Superior temporal gyrus (tissue), 1 donor: Measurements from ENCODE around the gene HSP90AB1.

ENCODE experiments used
- DNase-seq: peaks from one replicate; pipeline ENCODE4 v3.0.0-alpha.2; 2016; ENCODE audit errors: extremely low spot score

HSP90AB1 gene

GRCh38 chr6:44286285-44286565 is 39.3 kb downstream of the HSP90AB1 start:
- DNase-seq: no peak

GRCh38 chr6:44286747-44287146 is 39.8 kb downstream of the HSP90AB1 start:
- no peak for DNase-seq

DNA sequence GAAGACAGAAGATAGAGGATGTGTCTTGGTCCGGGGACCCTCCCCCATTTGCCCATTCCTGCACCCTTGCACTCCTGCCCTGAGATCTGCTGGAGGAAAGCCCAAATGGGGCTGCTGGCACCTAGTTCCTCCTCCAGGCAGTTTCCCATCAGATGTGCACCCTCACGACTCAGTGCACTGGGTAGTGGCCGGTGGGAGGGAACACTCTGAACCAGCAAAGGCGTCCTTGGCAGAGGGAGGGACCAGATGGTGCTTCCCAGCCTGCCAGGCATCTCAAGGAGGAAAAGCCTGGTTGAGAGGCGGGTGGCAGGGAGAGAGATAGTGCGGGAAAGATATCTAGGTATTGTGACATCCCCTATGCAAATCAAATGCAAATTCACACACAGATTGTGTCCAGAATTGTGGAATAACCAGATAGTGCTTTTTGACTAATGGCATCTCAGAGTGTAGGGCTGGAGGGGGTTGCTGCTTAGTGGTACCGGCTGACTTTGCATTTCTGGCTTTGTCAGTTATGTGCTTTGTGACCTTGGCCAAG is 42.9 kb downstream of the HSP90AB1 start:
- DNase-seq: peak; percentile 69

- no peak for DNase-seq
Measured at GRCh38 chr6:44291841-44292240, 44.9 kb downstream of the HSP90AB1 start.

DNA sequence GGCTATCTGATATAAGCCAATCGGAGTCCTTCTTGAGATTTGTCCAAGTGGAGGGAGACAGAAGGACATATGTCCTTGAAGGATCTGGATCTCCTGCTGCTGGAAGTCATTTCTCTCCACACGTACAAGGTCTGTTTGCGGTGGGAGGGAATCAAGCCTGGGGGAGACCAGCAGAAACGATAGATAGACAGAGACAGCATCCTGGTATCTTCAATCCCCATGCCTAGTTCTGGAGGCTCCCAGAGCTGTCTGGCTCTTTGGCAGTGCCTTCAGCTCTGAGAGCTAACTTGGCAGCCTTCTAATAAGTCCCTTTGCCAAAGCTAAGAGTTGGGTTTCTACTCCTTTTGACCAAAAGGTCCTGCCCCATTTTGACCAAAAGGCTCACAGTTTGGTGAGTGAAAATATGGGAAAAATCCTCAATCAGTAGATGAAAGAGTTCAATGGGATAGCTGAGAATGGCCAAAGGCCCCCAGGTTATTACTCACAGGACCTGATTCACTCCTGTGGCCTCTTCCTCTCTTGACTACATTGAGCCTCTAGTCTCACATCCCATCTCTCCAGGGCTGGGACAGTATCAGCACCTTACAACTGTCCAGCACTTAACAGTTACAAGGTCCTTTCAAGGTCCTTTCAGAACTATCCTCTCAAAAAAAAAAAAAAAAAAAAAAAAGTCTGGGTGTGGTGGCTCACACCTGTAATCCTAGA is 45.9 kb downstream of the HSP90AB1 start:
- DNase-seq: no peak

GRCh38 chr6:44294832-44295791 is 48.2 kb downstream of the HSP90AB1 start:
- no peak for DNase-seq

DNA sequence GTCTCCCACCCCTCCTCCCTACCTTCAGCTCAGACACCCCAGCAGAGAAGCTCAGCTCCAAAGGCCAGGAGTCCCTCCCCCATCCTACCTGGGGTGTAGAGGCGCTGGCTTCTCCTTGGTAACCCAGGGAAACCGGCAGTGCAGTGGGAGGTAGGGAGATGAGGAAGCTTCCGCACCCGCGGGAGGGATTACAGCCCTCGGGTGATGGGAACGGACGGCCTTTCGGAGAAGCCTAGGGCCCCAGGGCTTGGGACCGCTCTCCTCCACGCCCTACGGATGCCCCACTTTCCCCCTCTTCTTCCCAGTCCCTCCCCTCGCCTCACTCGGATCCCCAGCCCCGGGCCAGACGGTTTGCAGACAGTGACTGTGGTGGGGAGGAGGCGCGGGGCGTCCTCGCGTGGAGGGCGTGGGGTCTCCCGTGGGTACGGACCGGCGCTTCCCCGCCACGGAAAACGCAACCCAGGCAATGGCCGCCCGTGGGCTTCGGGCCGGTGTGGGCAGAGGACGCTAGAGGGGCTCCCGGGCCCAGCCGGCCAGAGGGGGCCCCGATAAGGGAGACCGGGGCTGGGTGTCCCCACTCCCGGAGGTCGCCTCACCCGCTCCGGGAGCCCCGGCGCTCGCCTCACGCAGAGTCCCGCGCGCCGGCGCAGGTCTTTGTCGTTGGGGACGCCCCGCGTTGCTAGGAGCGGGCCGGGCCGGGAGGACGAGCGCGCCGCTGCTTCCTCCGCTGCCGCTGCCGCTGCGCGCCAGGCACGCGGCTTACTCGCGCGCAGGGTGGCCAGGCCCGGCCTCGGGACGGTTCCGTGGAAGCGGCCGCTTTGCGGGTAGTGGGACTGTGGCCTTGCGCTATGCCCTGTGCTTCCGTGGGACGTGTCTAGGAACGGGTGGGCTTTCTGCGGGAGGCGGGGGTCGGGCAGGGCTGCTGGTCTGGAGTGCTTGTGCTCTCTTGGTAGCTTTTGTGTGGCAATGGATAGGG is 50.5 kb downstream of the HSP90AB1 start:
- DNase-seq: no peak

GRCh38 chr6:44298055-44298803 is 51.3 kb downstream of the HSP90AB1 start:
- no peak for DNase-seq

- no peak for DNase-seq
Measured at GRCh38 chr6:44298864-44299263, 52.0 kb downstream of the HSP90AB1 start.

DNA sequence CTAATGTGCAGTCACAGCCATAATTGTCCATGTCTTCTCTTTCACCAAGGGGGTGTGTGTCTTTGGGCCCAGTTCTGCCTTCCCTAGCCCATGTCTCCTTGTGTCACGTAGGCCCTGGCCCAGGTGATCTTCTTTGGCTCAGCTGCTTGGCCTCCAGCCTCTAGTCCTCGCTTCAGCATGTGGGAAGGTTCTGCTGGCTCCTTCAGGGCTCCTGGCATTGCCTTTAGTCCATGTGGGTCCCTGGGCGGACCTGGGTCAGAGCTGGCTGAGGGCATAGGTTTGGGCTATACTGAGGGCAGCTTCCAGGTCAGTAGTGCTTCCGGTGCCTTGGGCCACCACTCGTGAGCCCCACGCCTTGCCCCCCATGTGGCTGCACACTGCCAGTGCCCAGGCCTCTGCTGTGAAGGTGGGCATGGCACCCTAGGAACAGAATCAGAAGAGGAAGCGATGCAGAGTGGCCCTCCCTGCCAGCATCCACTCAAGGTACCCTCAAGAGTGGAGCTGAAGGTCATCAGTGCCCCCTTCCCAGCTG is 53.5 kb downstream of the HSP90AB1 start:
- DNase-seq: no peak

- no peak for DNase-seq
Measured at GRCh38 chr6:44301106-44301505, 54.2 kb downstream of the HSP90AB1 start.

GRCh38 chr6:44301782-44302564 is 55.1 kb downstream of the HSP90AB1 start:
- DNase-seq: no peak

GRCh38 chr6:44302856-44303255 is 56.0 kb downstream of the HSP90AB1 start:
- DNase-seq: no peak
